Limb (tissue), 2 donors: ENCODE measurements around the gene ATP6V1A.

Source experiments
- DNase-seq, 2 donors: peaks; one replicate each; pipeline ENCODE4 v3.0.0-alpha.2; 2016; ENCODE audit errors: extremely low spot score in 2 of 2

ATP6V1A gene

DNA sequence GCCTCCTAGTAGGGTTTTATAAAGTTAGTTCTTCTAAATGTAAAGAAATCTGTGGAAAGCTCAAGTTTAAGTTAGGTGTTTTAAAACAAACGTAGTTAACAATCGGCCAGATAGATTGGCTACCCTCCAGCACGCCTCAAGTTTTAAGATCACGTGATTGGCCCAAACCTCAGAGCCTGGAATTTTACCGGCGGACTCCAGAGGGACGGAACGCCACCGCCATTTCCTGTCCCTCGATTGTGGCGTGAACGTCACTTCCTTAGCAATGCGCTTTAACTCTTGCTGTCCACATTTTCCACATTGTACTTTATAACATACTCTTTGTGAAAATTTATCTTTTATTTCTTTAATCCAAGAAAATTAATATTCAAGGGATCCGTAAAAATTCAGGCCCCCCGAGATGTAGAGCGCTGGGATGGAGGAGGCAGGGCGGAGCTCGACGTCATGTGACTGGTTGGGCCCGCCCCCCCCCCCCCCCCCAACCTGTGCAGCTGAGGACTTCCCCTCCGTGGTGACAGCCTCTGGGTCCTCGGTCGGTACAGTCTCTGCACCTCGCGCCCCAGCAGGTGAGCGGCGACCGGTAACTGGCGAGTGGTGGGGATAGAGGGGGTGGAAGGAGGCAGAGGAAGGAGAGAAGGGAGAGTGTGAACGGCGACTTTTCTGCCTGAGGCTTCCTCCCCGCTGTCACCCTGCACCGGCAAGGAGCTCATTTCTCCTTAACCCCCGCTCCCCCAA, at the start of gene ATP6V1A:
TSS of gene ATP6V1A (plus strand) at position 488 of the 735 bp plus-strand sequence. CDS start 31,719 bp downstream, outside the sequence.
- peak; percentile 90 to 96 for DNase-seq

DNA sequence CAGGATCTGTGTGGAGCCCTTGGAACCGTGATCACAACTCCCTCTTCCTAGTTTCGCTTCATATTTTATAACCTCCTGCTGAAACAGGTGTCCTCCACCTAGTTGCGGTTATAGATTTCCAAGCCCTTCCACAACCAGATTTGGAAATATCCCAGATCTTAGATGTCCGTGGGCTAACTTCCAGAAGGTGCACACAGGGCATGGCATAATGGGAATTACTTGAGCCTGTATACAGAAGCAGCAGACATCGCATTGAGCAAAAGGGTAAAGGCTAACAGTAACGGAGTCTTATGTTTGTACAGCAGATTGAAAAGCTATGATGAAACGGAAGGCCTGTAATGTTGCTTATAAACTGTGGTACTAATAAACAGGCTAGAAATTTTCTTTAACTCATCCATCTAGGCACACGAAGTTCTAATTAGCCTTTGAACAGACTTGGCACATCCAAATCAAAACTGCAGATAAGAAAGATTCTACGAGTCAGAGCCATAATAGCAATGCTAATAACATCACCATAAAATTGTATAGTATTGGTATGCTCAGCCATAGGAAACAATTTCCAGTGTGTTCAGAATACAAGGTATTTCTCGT, 49.2 kb upstream of the ATP6V1A start:
- DNase-seq: no peak

DNA sequence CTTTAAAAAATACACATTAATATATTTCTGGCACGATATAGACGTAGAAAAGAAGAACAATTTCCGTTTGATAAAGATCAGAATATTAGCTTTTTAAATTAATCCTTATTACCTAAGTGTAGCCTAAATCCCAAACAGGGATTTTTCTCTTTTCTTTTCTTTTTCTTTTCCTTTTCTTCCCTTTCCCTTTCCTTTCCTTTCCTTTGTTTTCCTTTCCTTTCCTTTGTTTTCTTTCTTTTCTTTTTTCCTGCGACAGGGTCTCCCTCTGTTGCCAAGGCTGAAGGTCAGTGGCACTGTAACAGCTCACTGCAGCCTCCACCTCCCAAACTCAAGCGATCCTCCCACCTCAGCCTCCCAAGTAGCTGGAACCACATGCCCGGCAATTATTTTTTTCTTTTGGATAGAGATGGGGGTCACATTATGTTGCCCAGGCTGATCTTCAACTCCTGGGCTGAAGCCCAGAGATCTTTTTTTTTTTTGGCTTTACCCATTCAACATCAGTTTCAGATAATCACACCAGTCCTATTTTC, 48.6 kb upstream of the ATP6V1A start:
- no peak for DNase-seq

DNA sequence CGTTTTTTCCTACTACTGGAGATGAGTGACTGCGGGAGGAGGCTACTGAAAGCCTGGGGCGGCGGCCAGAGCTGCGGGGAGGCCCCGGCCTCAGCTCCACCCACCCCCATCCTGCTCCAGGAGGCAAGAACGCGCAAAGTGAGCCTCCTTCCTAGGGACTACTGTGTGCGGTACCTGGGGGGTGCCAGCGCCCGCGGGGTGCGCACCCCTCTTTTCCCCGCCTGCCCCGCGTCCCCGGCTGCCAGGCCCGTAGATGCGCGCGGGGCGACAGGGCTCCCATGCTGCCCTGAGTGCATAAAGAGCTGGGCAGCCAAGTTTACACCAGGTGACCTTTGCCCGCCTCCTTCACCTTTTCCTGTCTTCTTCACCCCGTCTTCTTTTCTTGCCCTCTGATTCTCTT, 47.9 kb upstream of the ATP6V1A start:
- peak in 1 of 2 donors; percentile 31 for DNase-seq

DNA sequence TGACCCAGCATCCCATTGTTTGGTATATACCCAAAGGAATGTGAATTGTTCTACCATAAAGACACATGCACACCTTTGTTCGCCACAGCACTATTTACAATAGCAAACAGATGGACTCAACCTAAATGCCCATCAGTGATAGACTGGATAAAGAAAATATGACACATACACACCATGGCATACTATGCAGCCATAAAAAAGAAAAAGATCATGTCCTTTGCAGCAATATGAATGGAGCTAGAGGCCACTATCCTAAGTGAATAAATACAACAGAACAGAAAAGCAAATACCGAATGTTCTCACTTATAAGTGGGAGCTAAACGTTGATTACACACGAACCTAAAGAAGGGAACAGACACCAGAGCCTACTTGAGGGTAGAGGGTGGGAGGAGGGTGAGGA, 39.0 kb upstream of the ATP6V1A start:
- DNase-seq: no peak

DNA sequence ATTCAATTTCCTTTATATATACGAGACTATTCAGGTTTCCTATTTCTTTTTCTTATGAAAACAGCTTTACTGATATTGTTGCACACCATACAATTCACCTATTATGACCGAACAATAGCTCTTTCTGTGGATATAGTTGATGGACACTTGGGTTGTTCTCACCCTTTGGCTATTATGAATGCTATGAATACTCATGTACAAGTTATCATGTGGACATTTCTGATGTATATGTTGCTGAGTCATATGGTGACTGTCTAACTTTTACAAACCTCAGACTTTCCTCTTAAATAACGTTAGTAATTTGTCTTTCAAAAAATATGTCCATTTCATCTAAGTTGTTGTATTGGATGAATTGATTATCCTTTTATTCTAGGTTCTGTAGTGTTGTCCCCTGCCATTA, 34.7 kb upstream of the ATP6V1A start:
- no peak for DNase-seq

DNA sequence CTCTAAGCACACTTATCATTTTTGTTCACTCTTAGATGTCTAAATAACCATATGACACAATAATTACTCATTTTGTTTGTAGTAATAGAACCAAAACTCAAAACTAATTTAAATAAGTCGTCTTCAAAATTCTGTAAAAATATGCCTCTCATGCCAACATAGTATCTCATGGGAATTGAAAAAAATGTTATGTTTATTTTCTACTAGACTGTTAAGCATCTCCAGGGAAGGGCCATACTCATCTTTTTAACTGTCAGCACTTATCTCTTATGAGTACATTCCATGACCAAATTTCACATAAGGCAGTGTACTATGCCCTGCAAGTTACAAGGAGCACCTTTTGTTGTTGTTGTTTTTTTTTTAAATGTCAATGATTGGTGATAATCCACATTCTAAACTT, 32.1 kb upstream of the ATP6V1A start:
- DNase-seq: no peak

DNA sequence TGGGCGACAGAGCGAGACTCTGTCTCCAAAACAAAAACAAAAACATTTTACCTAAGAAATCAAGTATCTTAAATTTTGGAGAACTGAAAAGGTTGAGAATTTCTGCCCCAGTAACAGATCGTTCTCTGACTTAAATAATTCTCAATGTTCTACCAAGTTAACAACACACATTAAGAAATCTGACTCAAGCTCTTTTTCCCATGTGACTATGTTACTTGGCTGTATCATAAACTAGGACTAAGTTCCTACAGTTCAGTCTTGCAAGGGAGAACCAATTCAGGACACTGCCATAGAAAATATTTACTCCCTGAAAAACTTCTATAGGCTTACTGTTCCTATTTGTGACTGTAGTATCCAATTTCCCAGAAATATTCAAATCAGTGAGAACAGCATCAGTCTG, 29.5 kb upstream of the ATP6V1A start:
- DNase-seq: no peak

DNA sequence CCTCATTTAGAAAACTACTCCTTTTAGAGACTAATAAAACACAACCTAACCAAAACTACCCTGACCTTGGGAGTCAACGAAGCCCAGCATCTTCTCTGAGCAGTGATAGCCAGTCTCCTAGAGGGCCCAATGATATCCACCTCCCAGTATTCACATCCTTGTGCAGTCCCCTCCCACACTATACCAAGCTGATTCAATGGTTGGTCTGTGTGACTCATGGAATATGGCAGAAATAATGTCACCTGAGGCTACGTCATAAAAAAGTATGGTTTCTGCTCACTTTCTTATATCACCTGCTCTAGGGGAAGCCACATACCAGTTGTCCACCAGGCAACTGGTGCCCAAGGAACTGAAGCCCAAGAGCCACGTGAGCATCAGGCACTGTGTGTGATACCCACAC, 29.0 kb upstream of the ATP6V1A start:
- no peak for DNase-seq

DNA sequence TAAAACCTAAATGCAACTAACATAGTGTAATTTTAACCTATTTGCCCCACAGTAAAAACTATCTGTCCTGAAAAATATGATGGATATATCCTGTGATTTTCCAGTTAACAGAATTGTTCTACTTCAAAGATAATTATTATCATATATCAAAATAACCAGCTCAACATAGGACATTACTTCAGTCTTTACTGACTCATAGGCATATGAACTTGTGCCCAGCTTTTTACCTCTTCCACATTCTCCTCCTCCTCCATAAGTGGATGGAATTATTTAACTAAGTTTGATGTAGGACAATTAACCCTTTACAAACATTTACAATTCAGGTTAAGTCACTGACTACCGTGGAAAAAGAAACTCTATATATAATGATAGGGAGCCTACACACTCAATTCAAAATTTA, 27.5 kb upstream of the ATP6V1A start:
- no peak for DNase-seq

DNA sequence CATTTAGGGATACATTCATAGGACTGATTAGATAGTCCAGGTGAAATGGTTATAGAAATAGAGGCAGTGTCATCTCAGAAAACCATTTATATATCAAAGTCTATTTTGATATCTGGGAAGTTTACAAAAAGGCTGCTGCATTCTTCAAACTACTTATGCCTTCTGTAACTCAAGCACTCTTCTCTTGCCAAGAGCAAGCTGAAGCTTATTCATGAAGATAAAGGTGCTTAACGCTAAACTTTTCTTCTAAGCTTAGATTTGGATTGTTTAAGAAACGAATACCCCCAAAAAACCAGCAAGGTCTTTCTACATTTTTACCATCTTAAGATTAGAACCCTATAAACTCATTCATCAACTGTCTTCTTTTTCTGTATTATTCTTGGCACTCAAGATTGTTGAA, 27.1 kb upstream of the ATP6V1A start:
- no peak for DNase-seq

DNA sequence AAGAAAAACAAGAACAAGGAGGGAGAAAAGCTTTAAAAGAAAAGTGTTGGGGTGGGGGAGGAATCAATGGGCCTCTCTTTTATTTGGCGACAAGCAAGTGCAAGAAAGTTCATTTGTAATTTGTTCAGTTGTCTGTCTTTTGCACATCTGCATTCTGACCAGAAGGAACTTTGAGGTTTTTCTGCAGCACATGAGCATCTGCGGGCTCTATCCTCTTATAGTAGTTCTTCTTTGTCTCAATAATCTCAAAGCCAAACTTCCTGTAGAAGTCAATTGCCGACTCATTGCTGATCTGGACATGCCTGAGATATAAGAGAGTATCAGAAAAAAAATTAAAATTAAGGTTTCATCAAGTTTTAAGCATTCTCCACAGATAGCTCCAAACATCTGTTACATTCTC, 25.2 kb upstream of the ATP6V1A start:
- no peak for DNase-seq

DNA sequence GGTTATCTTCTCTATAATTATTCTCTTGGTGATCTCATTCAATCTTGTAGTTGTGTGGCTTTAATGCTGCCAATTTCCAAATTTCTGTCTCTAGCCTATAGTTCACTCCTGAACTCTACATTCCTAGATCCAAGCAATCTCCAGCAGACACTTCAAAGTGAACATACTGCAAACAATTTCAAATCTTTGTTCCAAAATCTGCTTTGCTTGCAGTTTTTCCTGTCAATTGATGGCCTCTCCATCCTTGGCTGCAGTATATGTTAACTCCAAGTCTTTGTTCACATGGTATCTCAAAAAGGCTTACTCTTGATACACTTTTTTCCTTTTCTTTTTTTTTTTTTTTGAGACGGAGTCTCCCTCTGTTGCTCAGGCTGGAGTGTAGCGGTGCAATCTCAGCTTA, 18.2 kb upstream of the ATP6V1A start:
- no peak for DNase-seq

DNA sequence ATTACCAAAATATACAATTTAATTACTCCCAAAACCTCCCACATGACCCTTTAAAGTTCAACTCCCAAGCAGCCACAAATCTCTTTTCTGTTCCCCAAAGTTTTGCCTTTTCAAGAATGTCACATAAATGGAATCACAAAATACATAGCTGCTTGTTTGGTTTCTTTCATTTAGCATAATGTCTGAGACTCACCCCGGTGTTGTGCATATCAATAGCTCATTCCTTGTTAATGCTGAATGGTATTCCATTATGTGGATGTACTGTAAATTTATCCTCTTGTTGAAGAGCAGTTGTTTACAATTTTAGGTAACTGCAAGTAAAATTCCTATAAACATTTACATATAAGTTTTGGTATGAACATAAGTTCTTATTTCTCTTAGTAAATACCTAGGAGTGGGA, 16.3 kb upstream of the ATP6V1A start:
- no peak for DNase-seq

DNA sequence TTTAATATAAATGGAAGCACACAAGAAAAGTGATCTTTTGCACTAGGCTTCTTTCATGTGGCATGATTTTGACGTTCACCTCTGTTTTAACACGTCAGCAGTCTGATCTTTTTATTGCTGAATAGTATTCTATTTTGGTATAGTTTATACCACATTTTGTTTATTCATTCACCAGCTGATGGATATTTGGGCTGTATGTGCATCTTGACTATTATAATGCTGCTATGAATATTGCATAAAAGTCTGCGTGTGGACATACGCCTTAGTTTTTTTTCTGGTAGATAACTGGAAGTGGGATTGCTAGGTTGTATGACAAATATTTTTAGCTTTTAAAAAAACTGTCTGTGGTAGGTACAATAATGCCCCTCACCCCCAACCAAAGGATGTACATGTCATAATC, 15.1 kb upstream of the ATP6V1A start:
- DNase-seq: no peak

DNA sequence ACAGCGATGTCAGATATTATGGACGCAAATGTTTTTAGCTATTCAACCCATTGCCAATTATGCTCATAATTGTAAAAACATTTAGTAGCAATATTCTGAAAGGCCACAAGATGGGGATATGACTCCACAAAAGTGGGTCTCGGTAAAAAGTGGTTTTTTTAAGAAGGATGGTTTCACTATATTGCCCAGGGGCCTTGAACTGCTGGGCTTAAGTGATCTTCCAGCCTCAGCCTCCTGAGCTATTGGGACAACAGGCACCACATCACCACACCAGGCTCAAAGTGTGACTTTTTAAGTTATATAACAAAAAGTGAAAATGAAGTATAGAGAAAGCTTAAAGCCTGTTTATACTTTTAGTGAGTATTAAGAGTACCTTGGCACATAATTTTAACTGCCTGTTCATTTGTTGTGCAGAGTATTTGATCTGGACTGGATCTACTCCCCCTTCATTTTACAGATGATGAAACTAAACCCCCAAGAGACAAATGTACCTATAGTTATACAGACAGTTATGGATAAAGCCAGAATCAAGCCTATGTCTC, 10.2 kb upstream of the ATP6V1A start:
- peak in 1 of 2 donors; percentile 79 for DNase-seq

DNA sequence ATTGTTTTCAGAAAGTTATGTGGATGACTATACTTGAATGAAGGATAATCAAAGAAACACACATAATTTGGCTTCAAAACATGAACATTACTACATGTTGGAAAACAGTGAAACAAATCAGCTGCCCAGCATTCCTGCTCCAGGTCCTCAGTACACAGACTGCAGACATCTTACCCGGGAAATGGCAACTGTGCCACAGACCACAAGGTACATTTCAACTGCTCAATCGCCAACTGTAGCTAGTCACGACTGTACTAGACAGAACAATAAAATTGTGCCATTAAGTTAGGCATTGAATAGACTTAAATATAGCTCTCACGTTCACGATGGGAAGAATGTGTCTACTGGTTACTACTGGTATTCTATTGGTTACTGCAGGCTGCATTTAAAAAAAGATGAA, 5.7 kb upstream of the ATP6V1A start:
- no peak for DNase-seq

DNA sequence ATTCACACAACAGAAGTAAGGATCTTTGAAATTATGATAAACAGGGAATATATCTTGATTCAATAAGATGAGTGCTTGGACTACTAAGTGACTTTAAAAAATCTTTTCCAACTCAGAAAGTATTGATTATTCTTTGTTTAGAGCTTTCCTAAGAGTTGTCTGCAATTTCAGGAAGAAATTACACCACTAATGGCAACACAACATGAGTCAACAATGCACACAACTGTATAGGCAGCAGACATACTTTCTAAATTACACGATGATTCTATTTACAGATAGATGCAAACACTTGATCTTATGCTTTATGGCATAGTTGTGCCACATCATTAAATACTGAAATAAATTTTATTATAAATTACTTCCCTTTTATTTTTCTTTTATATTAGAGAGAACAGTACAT, 5.2 kb upstream of the ATP6V1A start:
- no peak for DNase-seq

DNA sequence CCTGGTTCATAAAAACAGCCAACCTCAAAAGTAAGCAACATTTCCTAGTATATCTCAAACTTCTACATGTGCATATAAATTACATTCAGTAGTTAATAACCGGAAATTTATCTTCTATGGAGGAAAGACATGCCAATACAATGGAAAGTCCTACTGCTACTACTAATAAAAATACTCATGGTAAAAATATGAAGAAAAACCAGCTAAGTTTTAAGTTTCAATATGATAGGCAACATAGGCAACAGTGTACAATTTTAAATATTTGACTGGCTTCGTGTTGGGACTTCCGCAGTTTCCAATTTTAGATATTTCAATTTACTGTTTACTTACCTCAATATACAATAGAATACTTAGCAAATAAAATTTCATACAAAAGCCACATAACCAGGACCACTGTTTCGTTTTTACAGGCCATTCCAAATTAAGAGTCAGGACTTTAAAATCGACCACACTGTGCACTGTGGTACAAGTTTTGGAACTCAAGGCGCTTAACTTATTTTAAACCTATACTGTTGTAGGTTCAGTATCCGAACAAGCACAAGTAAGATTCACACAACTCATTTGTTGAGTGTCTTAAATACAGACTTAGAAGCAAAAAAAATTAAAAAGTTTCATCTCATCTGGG, 3.7 kb upstream of the ATP6V1A start:
- DNase-seq: no peak

DNA sequence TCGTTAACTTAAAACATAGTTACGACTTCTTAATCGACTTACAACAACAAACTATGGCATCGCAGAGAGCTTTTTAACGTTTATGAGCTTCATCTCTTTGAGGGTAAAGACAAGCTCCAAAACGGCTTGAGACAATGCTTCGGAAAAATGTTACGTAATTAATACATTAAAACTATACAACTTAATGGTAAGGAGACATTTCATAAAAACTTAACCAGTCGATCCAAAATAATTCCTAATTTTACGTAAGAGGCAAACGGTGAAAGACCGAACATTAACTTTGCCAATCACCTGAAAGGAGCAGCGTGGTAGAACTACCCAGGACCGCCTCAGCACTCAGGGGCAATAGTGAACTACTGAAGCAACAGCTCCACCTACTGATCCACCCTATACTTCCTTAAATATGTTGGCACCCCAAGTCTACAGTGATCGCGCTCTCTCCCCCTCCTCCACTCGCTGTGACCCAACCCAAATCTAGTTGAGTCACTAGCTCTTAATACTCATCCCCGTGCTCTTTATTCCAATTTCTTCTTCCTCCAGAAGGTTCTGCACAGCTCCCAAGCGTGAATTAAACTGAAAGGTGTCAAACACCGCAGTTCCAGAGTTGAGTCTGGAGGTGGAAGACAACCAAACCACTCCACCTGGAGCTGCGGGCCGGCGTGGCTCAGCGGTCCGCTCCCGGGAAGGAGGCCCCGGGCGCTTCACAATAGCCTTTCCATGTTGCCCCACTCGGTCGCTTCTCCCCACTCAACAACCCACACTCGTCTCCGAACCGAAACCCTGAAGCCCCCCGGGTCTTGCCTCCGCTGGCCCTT, 1.7 kb upstream of the ATP6V1A start:
- peak; percentile 82 to 85 for DNase-seq

DNA sequence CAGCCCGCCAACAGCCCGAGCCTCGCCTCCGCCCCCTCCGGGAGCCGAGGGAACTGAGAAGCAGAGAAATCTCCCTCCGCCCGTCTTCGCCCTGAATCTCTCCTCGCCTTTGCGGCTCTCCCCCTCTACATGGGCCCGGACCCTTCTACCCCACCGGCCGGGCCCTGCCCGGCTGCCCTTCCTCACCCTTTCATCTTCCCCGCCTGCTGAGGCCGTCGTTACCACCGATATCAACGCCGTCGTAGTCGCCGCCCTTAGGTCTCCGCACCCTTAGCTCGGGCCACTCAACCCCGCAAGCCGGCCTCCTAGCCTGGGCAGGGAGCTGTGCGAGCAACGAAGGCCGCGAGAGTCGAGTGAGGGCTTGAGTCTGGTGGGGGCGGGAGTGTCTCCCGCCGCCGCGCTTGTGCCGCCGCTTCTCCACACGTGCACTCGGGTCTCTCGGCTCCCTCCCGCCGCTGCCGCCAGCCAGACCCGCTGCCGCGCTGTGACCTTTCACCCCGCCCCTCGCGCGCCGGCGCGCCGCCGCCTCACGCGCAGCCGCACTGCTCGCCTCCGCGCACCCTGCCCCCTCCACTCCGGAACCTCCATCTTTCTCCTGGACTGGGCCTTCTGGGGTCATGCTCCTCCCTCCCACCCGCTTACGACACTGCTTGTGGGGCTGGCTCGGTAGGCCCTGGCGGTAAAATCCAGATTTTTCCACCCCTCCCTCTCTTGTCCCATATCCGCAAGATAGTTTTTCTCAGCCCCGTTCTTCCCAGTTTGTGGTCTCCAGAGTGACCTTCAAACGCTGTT, 883 bp upstream of the ATP6V1A start, which contains the start of gene NAA50:
TSS of gene NAA50 (minus strand) at position 494 of the 792 bp plus-strand sequence. CDS start at position 194, 300 bp downstream.
- DNase-seq: peak; percentile 94 to 98
